HCT116 (cell line): Measurements from ENCODE around the gene DDX39A. TPM values are rescaled to one million over a fixed set of nuclear protein-coding genes. Genes with fewer than 3 reads are reported as not detected.

Source experiments
- ATAC-seq: fragments of 200-7000 bp; cut with Tn5 transposase; 2 replicates; pipeline ENCODE4 v1.9.1; 2020; ENCODE audit warnings: mild to moderate bottlenecking, moderate library complexity
- BruUV-seq: library from RNA; stranded (reverse); fragments of 400-500 nt; replicated peaks from 2 replicates; lab custom pipeline; 2021; lab: Mats Ljungman, UMichigan
- CTCF ChIA-PET: fragments of 300-600 bp; sonication (Branson Sonifier 250); formaldehyde crosslinking; loops from one replicate; lab custom pipeline; 2021; ENCODE audit warnings: antibody characterized with exemption; lab: Charles Lee
- POLR2A ChIA-PET: fragments of 300-600, 350-600 bp; sonication (Branson Sonifier 250); formaldehyde crosslinking; loops from one replicate; lab custom pipeline; 2021; ENCODE audit warnings: antibody characterized with exemption; lab: Charles Lee
- RAD21 ChIA-PET, 2 experiments: fragments of 300-600 bp; sonication (Branson Sonifier 250); formaldehyde crosslinking; loops; one replicate each; lab custom pipeline; 2023; ENCODE audit warnings: low total read pairs in 2 of 2; ENCODE audit not compliant: uncharacterized antibody in 2 of 2, unreplicated experiment in 2 of 2, low non-redundant PET in 1 of 2; lab: Charles Lee
- DNase-seq: peaks from one replicate; pipeline ENCODE4 v3.0.0-alpha.2; 2010; ENCODE audit warnings: low read depth, low spot score
- H2AFZ ChIP-seq: fragments of 200-600 bp; shearing (Covaris generic), sonication (generic); 2 replicates; pipeline ENCODE4 v1.6.1; 2017; ENCODE audit warnings: low read depth, mixed run types, mixed read lengths, antibody characterized with exemption, low read length; ENCODE audit not compliant: poor library complexity, severe bottlenecking
- H3K27ac ChIP-seq: 2 replicates; pipeline ENCODE4 v1.5.1; 2012; ENCODE audit warnings: low read depth, low read length
- H3K27me3 ChIP-seq: fragments of 200-600 bp; sonication (generic); 2 replicates; pipeline ENCODE4 v1.6.1; 2016; ENCODE audit warnings: mixed run types, low read length, mixed read lengths; ENCODE audit not compliant: insufficient read depth
- H3K36me3 ChIP-seq, 2 experiments: fragments of 200-500 bp in 1 of 2; fragments of 200-600 bp in 1 of 2; sonication (Bioruptor generic) in 1 of 2; sonication (generic) in 1 of 2; 2 replicates each; pipeline versions ENCODE4 v1.5.1 to v1.6.1; 2014 to 2016; ENCODE audit warnings: low read length in 2 of 2, inconsistent platforms in 1 of 2, mixed read lengths in 1 of 2, mixed run types in 1 of 2; ENCODE audit not compliant: insufficient read depth in 2 of 2, control insufficient read depth in 1 of 2
- H3K4me1 ChIP-seq, 2 experiments: fragments of 200-600 bp in 1 of 2; sonication (generic) in 1 of 2; 2 replicates each; pipeline versions ENCODE4 v1.5.1 to v1.6.1; 2012 to 2017; ENCODE audit warnings: low read length in 2 of 2, inconsistent platforms in 1 of 2, mild to moderate bottlenecking in 1 of 2, mixed read lengths in 1 of 2, mixed run types in 1 of 2, moderate library complexity in 1 of 2; ENCODE audit not compliant: insufficient read depth in 2 of 2, control insufficient read depth in 1 of 2
- H3K4me2 ChIP-seq: fragments of 200-600 bp; sonication (generic); 2 replicates; pipeline ENCODE4 v1.6.1; 2017; ENCODE audit warnings: mixed run types, low read length, mixed read lengths
- H3K4me3 ChIP-seq, 2 experiments: fragments of 200-600 bp in 1 of 2; sonication (generic) in 1 of 2; replicated peaks in 1 of 2; 2 replicates each; pipeline ENCODE4 v1.5.1; 2011 to 2016; ENCODE audit warnings: low read length in 2 of 2, control low read depth in 1 of 2, low read depth in 1 of 2, mild to moderate bottlenecking in 1 of 2, mixed read lengths in 1 of 2, mixed run types in 1 of 2
- H3K79me2 ChIP-seq: fragments of 200-600 bp; sonication (generic); 2 replicates; pipeline ENCODE4 v1.6.1; 2017; ENCODE audit warnings: mild to moderate bottlenecking, mixed run types, low read length, moderate library complexity, mixed read lengths; ENCODE audit not compliant: insufficient read depth
- H3K9ac ChIP-seq: fragments of 200-600 bp; sonication (generic); 2 replicates; pipeline ENCODE4 v1.6.1; 2016; ENCODE audit warnings: low read length, mixed read lengths
- H3K9me2 ChIP-seq: fragments of 200-600 bp; sonication (generic), shearing (Covaris generic); 2 replicates; pipeline ENCODE4 v1.6.1; 2017; ENCODE audit warnings: mixed run types, mild to moderate bottlenecking, moderate library complexity; ENCODE audit not compliant: insufficient read depth
- H3K9me3 ChIP-seq, 2 experiments: fragments of 200-500 bp in 1 of 2; fragments of 200-600 bp in 1 of 2; sonication (Bioruptor generic) in 1 of 2; sonication (generic) in 1 of 2; 2 replicates each; pipeline ENCODE4 v1.6.1; 2014 to 2017; ENCODE audit warnings: low read length in 2 of 2, mixed read lengths in 2 of 2, inconsistent platforms in 1 of 2, low read depth in 1 of 2, mild to moderate bottlenecking in 1 of 2, mixed run types in 1 of 2, moderate library complexity in 1 of 2; ENCODE audit not compliant: control insufficient read depth in 1 of 2, insufficient read depth in 1 of 2
- H4K20me1 ChIP-seq: fragments of 200-600 bp; sonication (generic), shearing (Covaris generic); 2 replicates; pipeline ENCODE4 v1.6.1; 2017; ENCODE audit warnings: mixed run types, mild to moderate bottlenecking, moderate library complexity; ENCODE audit not compliant: insufficient read depth
- CBX3 ChIP-seq: IDR thresholded peaks from 2 replicates; pipeline ENCODE4 v1.6.1; 2012; ENCODE audit warnings: low read depth
- CEBPB ChIP-seq: IDR thresholded peaks from 2 replicates; pipeline ENCODE4 v1.6.1; 2012; ENCODE audit warnings: low read depth
- EGR1 ChIP-seq: IDR thresholded peaks from 2 replicates; pipeline ENCODE4 v1.6.1; 2012; ENCODE audit warnings: low read depth
- FOSL1 ChIP-seq: IDR thresholded peaks from 2 replicates; pipeline ENCODE4 v1.6.1; 2012; ENCODE audit warnings: low read depth
- JUND ChIP-seq: IDR thresholded peaks from 2 replicates; pipeline ENCODE4 v1.6.1; 2012
- POLR2A ChIP-seq: IDR thresholded peaks from 2 replicates; pipeline ENCODE4 v1.7.0; 2011; ENCODE audit warnings: borderline replicate concordance; ENCODE audit not compliant: insufficient read depth, insufficient read length; ENCODE audit errors: extremely low read depth
- SP1 ChIP-seq: IDR thresholded peaks from 2 replicates; pipeline ENCODE4 v1.6.1; 2012; ENCODE audit warnings: low read depth
- TCF7L2 ChIP-seq: IDR thresholded peaks from 2 replicates; pipeline ENCODE4 v1.7.0; 2011; ENCODE audit warnings: borderline replicate concordance, inconsistent platforms; ENCODE audit not compliant: insufficient read depth, insufficient read length; ENCODE audit errors: extremely low read depth
- ZFX ChIP-seq: fragments of 450-650 bp; IDR thresholded peaks from 2 replicates; pipeline ENCODE4 v1.6.1; 2017
- ZNF274 ChIP-seq: fragments of 200-500 bp; sonication (Bioruptor generic); IDR thresholded peaks from 2 replicates; pipeline ENCODE4 v1.6.1; 2014; ENCODE audit warnings: mild to moderate bottlenecking, low read depth, low read length, inconsistent platforms
- intact Hi-C: fragments of 100-400 bp; cut with micrococcal nuclease; formaldehyde crosslinking; loops from 2 replicates; pipeline ENCODE4 v1.10.0; 2022
- total RNA-seq: library from RNA; stranded (reverse); gene quantifications from one replicate; pipeline ENCODE4 v1.2.1, GENCODE V29; 2021; ENCODE audit not compliant: unreplicated experiment
- TF ChIP-seq, protein P1 (sequence below): IDR thresholded peaks from 2 replicates; pipeline ENCODE4 v1.6.1; 2012; ENCODE audit warnings: low read depth

DDX39A gene
- total RNA-seq, 1 experiment from 2014 or later: 152 TPM

DNA sequence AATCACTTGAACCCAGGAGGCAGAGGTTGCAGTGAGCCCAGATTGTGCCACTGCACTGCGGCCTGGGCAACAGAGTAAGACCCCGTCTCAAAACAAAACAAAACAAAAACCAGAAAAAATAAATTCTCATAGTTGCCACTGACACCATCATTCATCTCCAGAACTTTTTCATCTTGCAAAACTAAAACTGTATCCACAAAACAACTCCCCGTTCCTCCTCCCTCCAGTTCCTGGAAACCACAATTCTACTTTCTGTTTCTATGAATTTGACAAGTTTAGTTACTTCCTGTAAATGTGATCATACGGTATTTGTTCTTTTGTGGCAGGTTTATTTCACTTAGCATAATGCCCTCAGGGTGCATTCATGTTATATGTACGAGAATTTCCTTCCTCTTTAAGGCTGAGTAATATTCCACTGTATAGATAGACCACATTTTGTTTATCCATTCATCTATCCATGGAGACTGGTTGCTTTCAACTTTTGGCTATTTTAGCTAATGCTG is 51.1 kb downstream of the DDX39A start:
- ChIA-PET RAD21 (no interaction called here), POLR2A (interaction anchor here (1.1 kb wide), 1 partner anchor 13 kb away, joined by 3 read pairs; the partner anchor contains the start of gene ADGRE5), CTCF (no interaction called here)
- ATAC-seq (no peak), DNase-seq (no peak)
- Histone ChIP-seq H3K4me3 (no peak overlapping the region), H2AFZ (no peak overlapping the region), H3K9me3 (no peaks in the 10 kb centered on the region), H3K27me3 (no peaks in the 10 kb centered on the region), H3K4me1 (peaks cover 24 to 41% of the 10 kb centered on the region in 2 experiments), H3K9ac (no peak overlapping the region), H3K36me3 (no peaks in the 10 kb centered on the region), H3K4me2 (no peak overlapping the region), H3K79me2 (no peaks in the 10 kb centered on the region), H4K20me1 (no peaks in the 10 kb centered on the region), H3K27ac (no peak overlapping the region), H3K9me2 (no peaks in the 10 kb centered on the region)
- TF ChIP-seq POLR2A: no peak
- TF ChIP-seq, protein P1, sequence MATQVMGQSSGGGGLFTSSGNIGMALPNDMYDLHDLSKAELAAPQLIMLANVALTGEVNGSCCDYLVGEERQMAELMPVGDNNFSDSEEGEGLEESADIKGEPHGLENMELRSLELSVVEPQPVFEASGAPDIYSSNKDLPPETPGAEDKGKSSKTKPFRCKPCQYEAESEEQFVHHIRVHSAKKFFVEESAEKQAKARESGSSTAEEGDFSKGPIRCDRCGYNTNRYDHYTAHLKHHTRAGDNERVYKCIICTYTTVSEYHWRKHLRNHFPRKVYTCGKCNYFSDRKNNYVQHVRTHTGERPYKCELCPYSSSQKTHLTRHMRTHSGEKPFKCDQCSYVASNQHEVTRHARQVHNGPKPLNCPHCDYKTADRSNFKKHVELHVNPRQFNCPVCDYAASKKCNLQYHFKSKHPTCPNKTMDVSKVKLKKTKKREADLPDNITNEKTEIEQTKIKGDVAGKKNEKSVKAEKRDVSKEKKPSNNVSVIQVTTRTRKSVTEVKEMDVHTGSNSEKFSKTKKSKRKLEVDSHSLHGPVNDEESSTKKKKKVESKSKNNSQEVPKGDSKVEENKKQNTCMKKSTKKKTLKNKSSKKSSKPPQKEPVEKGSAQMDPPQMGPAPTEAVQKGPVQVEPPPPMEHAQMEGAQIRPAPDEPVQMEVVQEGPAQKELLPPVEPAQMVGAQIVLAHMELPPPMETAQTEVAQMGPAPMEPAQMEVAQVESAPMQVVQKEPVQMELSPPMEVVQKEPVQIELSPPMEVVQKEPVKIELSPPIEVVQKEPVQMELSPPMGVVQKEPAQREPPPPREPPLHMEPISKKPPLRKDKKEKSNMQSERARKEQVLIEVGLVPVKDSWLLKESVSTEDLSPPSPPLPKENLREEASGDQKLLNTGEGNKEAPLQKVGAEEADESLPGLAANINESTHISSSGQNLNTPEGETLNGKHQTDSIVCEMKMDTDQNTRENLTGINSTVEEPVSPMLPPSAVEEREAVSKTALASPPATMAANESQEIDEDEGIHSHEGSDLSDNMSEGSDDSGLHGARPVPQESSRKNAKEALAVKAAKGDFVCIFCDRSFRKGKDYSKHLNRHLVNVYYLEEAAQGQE: no peak
- no TSS peak for BruUV-seq
- intact Hi-C loops: no loop called here

DNA sequence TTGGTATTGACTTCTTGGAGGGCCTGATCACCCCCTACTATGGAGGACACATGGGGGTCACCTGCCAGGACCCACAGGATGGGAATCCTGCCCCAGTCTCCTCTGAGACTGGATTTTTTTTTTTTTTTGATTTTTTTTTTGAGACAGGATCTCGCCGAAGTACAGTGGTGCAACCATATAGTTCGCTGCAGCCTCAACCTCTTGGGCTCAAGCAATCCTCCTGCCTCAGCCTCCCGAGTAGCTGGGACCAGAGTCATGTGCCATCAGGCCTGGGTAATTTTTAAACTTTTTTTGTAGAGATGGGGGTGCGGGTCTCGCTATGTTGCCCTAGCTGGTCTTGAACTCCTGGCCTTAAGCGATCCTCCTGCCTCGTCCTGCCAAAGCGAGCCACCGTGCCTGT is 52.1 kb downstream of the DDX39A start:
- Histone ChIP-seq H4K20me1 (no peaks in the 10 kb centered on the region), H3K36me3 (no peaks in the 10 kb centered on the region), H3K4me2 (peak overlapping the region; percentile 57), H3K27ac (peak overlapping the region; percentile 11; the same call in 1 of the 2 replicates), H3K9me2 (no peaks in the 10 kb centered on the region), H3K4me3 (no peak overlapping the region), H3K9ac (0 out of 2 replicates have a peak overlapping the region, but pooled peaks have one; percentile 4), H3K79me2 (no peaks in the 10 kb centered on the region), H3K27me3 (no peaks in the 10 kb centered on the region), H2AFZ (no peak overlapping the region), H3K9me3 (no peaks in the 10 kb centered on the region), H3K4me1 (peaks cover 30 to 51% of the 10 kb centered on the region in 2 experiments)
- intact Hi-C loops: no loop called here
- ChIA-PET POLR2A (interaction anchor here (0.6 to 1.6 kb wide), 9 partner anchors 8 to 230 kb away, joined by 3 to 19 read pairs (median 5); partner anchors contain the start of genes ADGRE5 and ASF1B), CTCF (interaction anchor here (1.4 to 1.6 kb wide), 2 partner anchors 39 to 167 kb away, joined by 4 to 5 read pairs; no protein-coding TSS in a partner anchor), RAD21 (interaction anchor here in 1 of 2 experiments (0.9 to 1.0 kb wide), 3 partner anchors 14 to 230 kb away, joined by 3 to 4 read pairs (median 3); partner anchors contain the start of gene ADGRE5)
- ATAC-seq (no peak), DNase-seq (no peak)
- BruUV-seq: no TSS peak
- TF ChIP-seq ZNF274 (no peak), CBX3 (no peak), EGR1 (no peak), JUND (no peak), TCF7L2 (no peak), CEBPB (no peak), FOSL1 (no peak), ZFX (no peak), SP1 (no peak)
